ENCODE data around the gene GOLIM4. TPM values are rescaled to one million over a fixed set of nuclear protein-coding genes. Genes with fewer than 3 reads are reported as not detected.
A peak's percentile ranks its signal among the peaks of the same experiment; 100 is the strongest.

The GOLIM4 gene
- polyA plus RNA-seq, 1 of the 3 experiments (the other 2 are of a cell fraction), result 42.3 TPM

DNA sequence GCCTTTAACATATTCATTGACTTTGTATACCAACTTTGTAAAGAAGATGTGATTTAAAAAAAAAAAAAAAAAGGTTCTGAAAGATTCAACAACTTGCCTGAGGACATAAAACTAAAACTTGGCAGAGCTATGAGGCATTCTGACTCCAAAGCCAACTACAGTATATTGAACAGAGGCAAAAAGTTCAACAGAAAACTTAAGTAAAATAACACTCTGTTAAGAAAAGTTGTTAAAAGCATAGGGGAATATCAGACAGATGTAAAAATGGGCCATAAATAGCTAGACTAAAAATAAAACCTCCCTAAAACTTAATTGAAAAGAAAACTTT is 23.4 kb downstream of the GOLIM4 start (continued):
- TF ChIP-seq FOXJ3 (CRISPR knock-in tag; IDR thresholded peaks at IDR 0.05) (no peak), TEAD4 (IDR thresholded peaks at IDR 0.05; ENCODE audit: borderline replicate concordance, insufficient read depth) (no peak)

DNA sequence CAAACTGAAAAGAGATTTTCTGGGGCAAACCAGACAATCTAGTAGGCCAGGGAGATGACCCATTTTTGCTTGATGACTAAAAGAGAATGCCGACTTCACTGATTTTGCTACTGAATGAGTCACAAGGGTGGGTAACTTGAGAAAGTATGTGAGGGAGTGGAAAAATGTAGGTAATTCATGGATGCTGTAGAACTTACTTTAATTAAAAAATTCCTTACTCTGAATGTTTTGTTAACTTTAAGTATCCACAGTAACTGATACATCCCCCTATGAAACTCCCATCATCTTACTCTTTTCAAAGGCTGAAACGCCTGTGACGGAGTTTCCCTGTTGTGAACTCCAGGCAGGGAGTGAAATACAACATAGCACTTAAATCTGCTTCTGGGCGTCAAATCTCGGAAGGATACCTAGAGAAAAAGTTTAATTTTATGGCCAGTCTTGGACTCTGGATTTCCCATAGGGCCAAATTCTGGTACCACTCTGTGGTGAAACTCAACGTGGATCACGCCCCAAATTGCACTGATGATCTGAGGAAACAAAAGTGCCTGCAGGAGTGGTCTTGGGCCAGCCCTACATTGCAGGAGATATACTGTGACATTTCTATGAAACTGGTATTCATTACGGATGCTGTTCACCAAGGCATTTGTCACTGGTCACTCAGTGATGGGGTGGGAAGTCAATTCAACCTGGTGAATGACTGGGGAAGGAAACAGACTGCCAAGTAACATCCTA is 24.0 kb downstream of the GOLIM4 start:
- peaks cover 92% of the 10 kb centered on the region for H3K79me2 ChIP-seq (ENCODE audit: insufficient read depth)
- H3K9me3 ChIP-seq, result no peaks in the 10 kb centered on the region
- H3K27me3 ChIP-seq (ENCODE audit: insufficient read depth), result no peaks in the 10 kb centered on the region
- no peak overlapping the region for H2AFZ ChIP-seq (ENCODE audit: low read depth)
- peak overlapping the region; percentile 46 for H3K4me2 ChIP-seq
- H4K20me1 ChIP-seq (ENCODE audit: insufficient read depth), result peaks cover 4% of the 10 kb centered on the region; the same call in 1 of the 2 replicates
- ChIA-PET CTCF (interaction anchor here (0.8 to 1.6 kb wide), 2 partner anchors 24 to 35 kb away, joined by 3 to 5 read pairs; no protein-coding TSS in a partner anchor), POLR2A (no interaction called here)
- TF ChIP-seq FOXJ3 (CRISPR knock-in tag; IDR thresholded peaks at IDR 0.05) (no peak), SMC3 (IDR thresholded peaks at IDR 0.05; ENCODE audit: low read depth, low read length) (no peak), FOSL2 (IDR thresholded peaks at IDR 0.05; ENCODE audit: borderline replicate concordance, low read depth) (peak; percentile 94), MEF2A (IDR thresholded peaks at IDR 0.05; ENCODE audit: borderline replicate concordance, low read depth) (peak; percentile 48; the same call in 1 of the 2 replicates), PBX3 (IDR thresholded peaks at IDR 0.05) (no peak), POLR2AphosphoS5 (IDR thresholded peaks at IDR 0.05; ENCODE audit: low read depth, low read length) (peak; percentile 64; the same call in 1 of the 2 replicates), FOXM1 (IDR thresholded peaks at IDR 0.05; ENCODE audit: low read depth) (no peak), RXRA (IDR thresholded peaks at IDR 0.05; ENCODE audit: borderline replicate concordance, low read depth) (peak; percentile 45; the same call in 1 of the 2 replicates), TEAD4 (IDR thresholded peaks at IDR 0.05; ENCODE audit: borderline replicate concordance, insufficient read depth) (peak; percentile 63; the same call in 1 of the 2 replicates), RAD21 (IDR thresholded peaks at IDR 0.05; ENCODE audit: low read length) (no peak), CHD2 (IDR thresholded peaks at IDR 0.05; ENCODE audit: low read length, partially characterized antibody) (no peak), CTCF (IDR thresholded peaks at IDR 0.05) (no peak), SIN3A (IDR thresholded peaks at IDR 0.05; ENCODE audit: borderline replicate concordance, low read depth, low read length) (no peak), TCF12 (IDR thresholded peaks at IDR 0.05) (peak; percentile 60), EP300 (IDR thresholded peaks at IDR 0.05; ENCODE audit: borderline replicate concordance in 1 of 2, low read depth in 1 of 2, low read length in 1 of 2) (peak in 1 of 2 experiments; percentile 54; a peak in 1 of 4 replicates), RFX5 (IDR thresholded peaks at IDR 0.05; ENCODE audit: low read length) (no peak), JUND (IDR thresholded peaks at IDR 0.05) (peak; percentile 88)
- TF ChIP-seq, protein P1, sequence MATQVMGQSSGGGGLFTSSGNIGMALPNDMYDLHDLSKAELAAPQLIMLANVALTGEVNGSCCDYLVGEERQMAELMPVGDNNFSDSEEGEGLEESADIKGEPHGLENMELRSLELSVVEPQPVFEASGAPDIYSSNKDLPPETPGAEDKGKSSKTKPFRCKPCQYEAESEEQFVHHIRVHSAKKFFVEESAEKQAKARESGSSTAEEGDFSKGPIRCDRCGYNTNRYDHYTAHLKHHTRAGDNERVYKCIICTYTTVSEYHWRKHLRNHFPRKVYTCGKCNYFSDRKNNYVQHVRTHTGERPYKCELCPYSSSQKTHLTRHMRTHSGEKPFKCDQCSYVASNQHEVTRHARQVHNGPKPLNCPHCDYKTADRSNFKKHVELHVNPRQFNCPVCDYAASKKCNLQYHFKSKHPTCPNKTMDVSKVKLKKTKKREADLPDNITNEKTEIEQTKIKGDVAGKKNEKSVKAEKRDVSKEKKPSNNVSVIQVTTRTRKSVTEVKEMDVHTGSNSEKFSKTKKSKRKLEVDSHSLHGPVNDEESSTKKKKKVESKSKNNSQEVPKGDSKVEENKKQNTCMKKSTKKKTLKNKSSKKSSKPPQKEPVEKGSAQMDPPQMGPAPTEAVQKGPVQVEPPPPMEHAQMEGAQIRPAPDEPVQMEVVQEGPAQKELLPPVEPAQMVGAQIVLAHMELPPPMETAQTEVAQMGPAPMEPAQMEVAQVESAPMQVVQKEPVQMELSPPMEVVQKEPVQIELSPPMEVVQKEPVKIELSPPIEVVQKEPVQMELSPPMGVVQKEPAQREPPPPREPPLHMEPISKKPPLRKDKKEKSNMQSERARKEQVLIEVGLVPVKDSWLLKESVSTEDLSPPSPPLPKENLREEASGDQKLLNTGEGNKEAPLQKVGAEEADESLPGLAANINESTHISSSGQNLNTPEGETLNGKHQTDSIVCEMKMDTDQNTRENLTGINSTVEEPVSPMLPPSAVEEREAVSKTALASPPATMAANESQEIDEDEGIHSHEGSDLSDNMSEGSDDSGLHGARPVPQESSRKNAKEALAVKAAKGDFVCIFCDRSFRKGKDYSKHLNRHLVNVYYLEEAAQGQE (IDR thresholded peaks at IDR 0.05; ENCODE audit: low read depth, low read length), result 0 out of 2 replicates have a peak, but pooled peaks have one; percentile 9
- peak overlapping the region; percentile 39 to 89 for H3K27ac ChIP-seq (ENCODE audit: low read depth in 2 of 2, low read length in 1 of 2)
- WGBS (ENCODE audit: low lambda C conversion rate), result 79% methylated on average over 8 of the region's 8 CpGs
- DNase-seq, result no peak
- H3K4me3 ChIP-seq (ENCODE audit: low read depth in 2 of 2, low read length in 1 of 2), result no peak overlapping the region
- peaks cover 19% of the 10 kb centered on the region for H3F3A ChIP-seq (replicated peaks; ENCODE audit: insufficient read depth)
- no peaks in the 10 kb centered on the region for H3K9me2 ChIP-seq
- H3K4me1 ChIP-seq (ENCODE audit: control insufficient read depth in 1 of 2, insufficient read depth in 2 of 2, low read depth in 1 of 2, low read length in 1 of 2), result peaks cover 4 to 13% of the 10 kb centered on the region in 2 experiments; a peak in 3 of 4 replicates
- H3K36me3 ChIP-seq (replicated peaks in 1 of 2; ENCODE audit: control insufficient read depth in 1 of 2, insufficient read depth in 2 of 2, low read length in 1 of 2), result no peaks in the 10 kb centered on the region
- peak overlapping the region; percentile 42; the same call in 1 of the 2 replicates for H3K9ac ChIP-seq
